HepG2 (cell line): Measurements from ENCODE around the gene HMMR. TPM values are rescaled to one million over a fixed set of nuclear protein-coding genes. Genes with fewer than 3 reads are reported as not detected.

Source experiments
- ATF4 ChIP-seq, 2 experiments: fragments of 450-650 bp in 1 of 2; sonication (generic) in 1 of 2; formaldehyde crosslinking; IDR thresholded peaks; 2 replicates each; pipeline versions ENCODE4 v1.5.0 to v1.8.0; 2020 to 2022; ENCODE audit warnings: mild to moderate bottlenecking in 1 of 2, missing genetic modification reagents in 1 of 2
- ATF7-NPFF ChIP-seq: sonication (generic); formaldehyde crosslinking; IDR thresholded peaks from 2 replicates; pipeline ENCODE4 v1.8.1; 2023; ENCODE audit warnings: mild to moderate bottlenecking, low read depth, missing genetic modification reagents, moderate library complexity
- FOXO4 ChIP-seq: sonication (generic); formaldehyde crosslinking; conservative IDR thresholded peaks from 2 replicates; pipeline ENCODE4 v1.8.1; 2023; ENCODE audit warnings: missing genetic modification reagents
- HNRNPK ChIP-seq: fragments of 200-400 bp; formaldehyde crosslinking; IDR thresholded peaks from 2 replicates; pipeline ENCODE4 v1.6.1; 2018; ENCODE audit warnings: low read length, low read depth, moderate library complexity, mild to moderate bottlenecking; ENCODE audit not compliant: poor library complexity, severe bottlenecking
- KLF16 ChIP-seq, 2 experiments: sonication (generic) in 1 of 2; formaldehyde crosslinking in 1 of 2; IDR thresholded peaks; 2 replicates each; pipeline versions ENCODE4 v1.6.1 to v1.8.0; 2016 to 2023; ENCODE audit warnings: missing genetic modification reagents in 2 of 2, missing compliant biosample characterization in 1 of 2
- MXD1 ChIP-seq: sonication (generic); formaldehyde crosslinking; IDR thresholded peaks from 2 replicates; pipeline ENCODE4 v1.4.0; 2020; ENCODE audit warnings: mild to moderate bottlenecking, missing genetic modification reagents
- PRDM10 ChIP-seq: sonication (generic); formaldehyde crosslinking; IDR thresholded peaks from 2 replicates; pipeline ENCODE4 v1.4.0; 2020; ENCODE audit warnings: low read depth, missing genetic modification reagents
- SAFB2 ChIP-seq: sonication (generic); formaldehyde crosslinking; IDR thresholded peaks from 2 replicates; pipeline ENCODE4 v1.5.1; 2020; ENCODE audit warnings: missing genetic modification reagents, low read depth, mild to moderate bottlenecking, borderline replicate concordance
- SMARCC2 ChIP-seq: fragments of 450-650 bp; IDR thresholded peaks from 2 replicates; pipeline ENCODE4 v1.6.1; 2017; ENCODE audit warnings: antibody characterized with exemption, mild to moderate bottlenecking
- SNAI1 ChIP-seq: sonication (generic); formaldehyde crosslinking; IDR thresholded peaks from 2 replicates; pipeline ENCODE4 v1.5.0; 2020; ENCODE audit warnings: mild to moderate bottlenecking, missing genetic modification reagents, borderline replicate concordance
- THAP8 ChIP-seq: sonication (generic); formaldehyde crosslinking; IDR thresholded peaks from 2 replicates; pipeline ENCODE4 v1.5.1; 2020; ENCODE audit warnings: missing genetic modification reagents, mild to moderate bottlenecking, borderline replicate concordance
- USF2 ChIP-seq, 2 experiments: sonication (generic) in 1 of 2; formaldehyde crosslinking in 1 of 2; IDR thresholded peaks; 2 replicates each; pipeline versions ENCODE4 v1.5.1 to v1.6.1; 2011 to 2020; ENCODE audit warnings: borderline replicate concordance in 1 of 2, low read depth in 1 of 2, low read length in 1 of 2, mild to moderate bottlenecking in 1 of 2, missing genetic modification reagents in 1 of 2, moderate library complexity in 1 of 2
- ZNF256 ChIP-seq: sonication (generic); formaldehyde crosslinking; conservative IDR thresholded peaks from 2 replicates; pipeline ENCODE4 v1.4.0; 2020; ENCODE audit warnings: missing genetic modification reagents
- ZNF468 ChIP-seq: sonication (generic); formaldehyde crosslinking; IDR thresholded peaks from 2 replicates; pipeline ENCODE4 v1.8.0; 2022; ENCODE audit warnings: mild to moderate bottlenecking, moderate library complexity, missing genetic modification reagents
- ZSCAN22 ChIP-seq: sonication (generic); formaldehyde crosslinking; IDR thresholded peaks from 2 replicates; pipeline ENCODE4 v1.4.0; 2020; ENCODE audit warnings: mild to moderate bottlenecking, missing genetic modification reagents
- polyA plus RNA-seq, 8 experiments: library from polyadenylated mRNA; depleted of rRNA in 3 of 8; stranded (reverse) in 7 of 8; unstranded in 1 of 8; fragments of >200 nt; fragmentation: Illumina TruSeq in 4 of 8; extraction: Trizol in 4 of 8; gene quantifications; 2 replicates each; pipeline versions ENCODE4 v1.2.1 to v1.2.3, GENCODE V29; 2011 to 2016; ENCODE audit warnings: low read depth in 4 of 8, missing spikeins in 1 of 8, mixed read lengths in 1 of 8; ENCODE audit not compliant: insufficient read depth in 1 of 8
- total RNA-seq, 5 experiments: library from RNA; depleted of rRNA; stranded (reverse); fragments of >200 nt; fragmentation: Illumina TruSeq; extraction: Trizol; gene quantifications; 2 replicates each; pipeline ENCODE4 v1.2.3, GENCODE V29; 2016; ENCODE audit warnings: low read depth in 1 of 5

HMMR gene
- total and polyA plus RNA-seq, 2 of the 13 experiments (the other 11 are each of a cell fraction or from before 2014, with no cell fraction given): 8.5 to 48.3 TPM

- TF ChIP-seq USF2 (IDR thresholded peaks at IDR 0.05; ENCODE audit: low read depth, low read length) (no peak), USF2 (CRISPR knock-in tag; IDR thresholded peaks at IDR 0.05; ENCODE audit: borderline replicate concordance) (no peak), SAFB2 (CRISPR knock-in tag) (no peak), ZNF256 (CRISPR knock-in tag) (0 out of 2 replicates have a peak, but pooled peaks have one; percentile 31), ZNF468 (no peak), ATF4 (CRISPR knock-in tag; IDR thresholded peaks at IDR 0.05) (peak in 1 of 2 experiments; percentile 43; a peak in 1 of 4 replicates), SNAI1 (CRISPR knock-in tag) (peak; percentile 79; the same call in 1 of the 2 replicates), ATF7-NPFF (CRISPR knock-in tag) (peak; percentile 70), HNRNPK (no peak), PRDM10 (CRISPR knock-in tag) (no peak), THAP8 (CRISPR knock-in tag) (0 out of 2 replicates have a peak, but pooled peaks have one; percentile 41), FOXO4 (CRISPR knock-in tag) (0 out of 2 replicates have a peak, but pooled peaks have one; percentile 77), KLF16 (CRISPR knock-in tag; IDR thresholded peaks at IDR 0.05) (peak in 1 of 2 experiments; percentile 70; a peak in 2 of 4 replicates), ZSCAN22 (CRISPR knock-in tag) (no peak), SMARCC2 (no peak), MXD1 (CRISPR knock-in tag) (peak; percentile 67)
Measured at GRCh38 chr5:163505368-163506094, 45.1 kb downstream of the HMMR start, which contains the start of gene MAT2B (continued).
